ENCODE results near the gene CPNE1. TPM values are rescaled to one million over a fixed set of nuclear protein-coding genes. Genes with fewer than 3 reads are reported as not detected.

The CPNE1 gene
- total RNA-seq, 1 experiment from 2014 or later: 505 TPM

DNA sequence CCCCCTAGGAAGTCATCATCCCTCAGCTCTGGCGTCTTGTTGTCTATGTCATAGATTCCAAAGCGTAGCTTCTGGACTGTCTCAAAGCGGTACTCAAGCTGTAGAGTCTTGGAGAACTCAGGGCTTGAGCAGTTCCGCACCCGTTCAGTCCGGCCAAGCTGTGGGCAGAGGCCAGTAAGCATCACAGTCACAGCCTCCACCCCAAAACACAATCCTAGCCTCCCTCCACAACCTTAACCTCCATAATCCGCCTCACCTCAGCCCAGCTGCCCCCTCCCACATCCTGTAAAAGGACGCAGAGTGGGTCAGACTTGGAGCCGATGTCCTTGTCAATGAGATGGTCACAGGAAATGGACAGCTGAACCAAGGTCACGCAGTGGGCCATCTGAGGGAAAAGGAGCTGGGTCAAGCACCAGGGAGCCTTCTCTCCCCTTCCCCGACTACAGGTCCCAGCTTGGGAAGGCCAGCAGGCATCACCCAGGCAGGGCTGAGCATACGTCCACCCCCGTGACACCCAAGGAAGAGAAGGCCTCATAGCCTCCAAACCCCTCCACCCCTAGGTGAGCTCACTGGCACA lies 32.1 kb downstream of the CPNE1 start:
- Mint-ChIP-seq H3K4me1 (ENCODE audit: low read depth, unreplicated experiment) (peaks cover 9% of the 10 kb centered on the region), H3K4me3 (ENCODE audit: low read depth, unreplicated experiment) (no peak overlapping the region), H3K27me3 (ENCODE audit: unreplicated experiment) (no peaks in the 10 kb centered on the region), H3K9me3 (ENCODE audit: low read depth, unreplicated experiment) (no peaks in the 10 kb centered on the region), H3K36me3 (ENCODE audit: insufficient read depth, unreplicated experiment) (peaks cover 63% of the 10 kb centered on the region), H3K27ac (ENCODE audit: unreplicated experiment) (no peak overlapping the region)
- no TSS peak for BruUV-seq (replicated peaks)
- CTCF ChIA-PET: no interaction called here
- DNase-seq: no peak
- TF ChIP-seq, protein P1, sequence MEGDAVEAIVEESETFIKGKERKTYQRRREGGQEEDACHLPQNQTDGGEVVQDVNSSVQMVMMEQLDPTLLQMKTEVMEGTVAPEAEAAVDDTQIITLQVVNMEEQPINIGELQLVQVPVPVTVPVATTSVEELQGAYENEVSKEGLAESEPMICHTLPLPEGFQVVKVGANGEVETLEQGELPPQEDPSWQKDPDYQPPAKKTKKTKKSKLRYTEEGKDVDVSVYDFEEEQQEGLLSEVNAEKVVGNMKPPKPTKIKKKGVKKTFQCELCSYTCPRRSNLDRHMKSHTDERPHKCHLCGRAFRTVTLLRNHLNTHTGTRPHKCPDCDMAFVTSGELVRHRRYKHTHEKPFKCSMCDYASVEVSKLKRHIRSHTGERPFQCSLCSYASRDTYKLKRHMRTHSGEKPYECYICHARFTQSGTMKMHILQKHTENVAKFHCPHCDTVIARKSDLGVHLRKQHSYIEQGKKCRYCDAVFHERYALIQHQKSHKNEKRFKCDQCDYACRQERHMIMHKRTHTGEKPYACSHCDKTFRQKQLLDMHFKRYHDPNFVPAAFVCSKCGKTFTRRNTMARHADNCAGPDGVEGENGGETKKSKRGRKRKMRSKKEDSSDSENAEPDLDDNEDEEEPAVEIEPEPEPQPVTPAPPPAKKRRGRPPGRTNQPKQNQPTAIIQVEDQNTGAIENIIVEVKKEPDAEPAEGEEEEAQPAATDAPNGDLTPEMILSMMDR (IDR thresholded peaks at IDR 0.05; ENCODE audit: unreplicated experiment): no peak
- intact Hi-C loops (cut with micrococcal nuclease; ENCODE audit: unreplicated experiment): no loop called here

DNA sequence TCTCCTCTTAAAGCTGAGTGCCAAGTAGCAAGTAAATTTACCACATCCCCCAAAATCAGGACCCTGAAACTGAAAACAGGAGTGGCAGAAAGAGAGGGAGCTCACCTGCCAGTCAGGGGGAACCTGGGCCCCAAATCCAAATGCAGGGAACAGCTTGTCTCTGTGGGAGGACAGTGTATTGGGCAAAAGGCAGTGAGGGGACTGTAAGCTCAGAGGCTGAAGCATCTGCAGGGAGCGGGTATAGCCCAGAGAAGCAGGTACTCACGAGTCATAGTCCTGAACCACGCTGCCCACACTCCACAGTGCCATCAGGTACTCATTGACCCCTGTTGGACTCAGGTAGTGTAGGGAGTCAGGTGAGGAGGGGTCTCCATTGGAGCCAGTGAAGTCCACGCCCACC lies 34.1 kb downstream of the CPNE1 start:
- CTCF ChIA-PET: interaction anchor here (2.0 kb wide), 1 partner anchor 14 kb away, joined by 5 read pairs; no protein-coding TSS in a partner anchor
- peaks cover 83% of the 10 kb centered on the region for H3K36me3 Mint-ChIP-seq (ENCODE audit: insufficient read depth, unreplicated experiment)
- intact Hi-C loops (cut with micrococcal nuclease; ENCODE audit: unreplicated experiment): no loop called here
- H3K4me1 Mint-ChIP-seq (ENCODE audit: low read depth, unreplicated experiment): no peaks in the 10 kb centered on the region
- H3K9me3 Mint-ChIP-seq (ENCODE audit: low read depth, unreplicated experiment): no peaks in the 10 kb centered on the region
- H3K4me3 Mint-ChIP-seq (ENCODE audit: low read depth, unreplicated experiment): no peak overlapping the region
- no TSS peak for BruUV-seq (replicated peaks)
- TF ChIP-seq, protein P1 (IDR thresholded peaks at IDR 0.05; ENCODE audit: unreplicated experiment): no peak
- no peaks in the 10 kb centered on the region for H3K27me3 Mint-ChIP-seq (ENCODE audit: unreplicated experiment)
- DNase-seq: no peak
- H3K27ac Mint-ChIP-seq (ENCODE audit: unreplicated experiment): no peak overlapping the region

DNA sequence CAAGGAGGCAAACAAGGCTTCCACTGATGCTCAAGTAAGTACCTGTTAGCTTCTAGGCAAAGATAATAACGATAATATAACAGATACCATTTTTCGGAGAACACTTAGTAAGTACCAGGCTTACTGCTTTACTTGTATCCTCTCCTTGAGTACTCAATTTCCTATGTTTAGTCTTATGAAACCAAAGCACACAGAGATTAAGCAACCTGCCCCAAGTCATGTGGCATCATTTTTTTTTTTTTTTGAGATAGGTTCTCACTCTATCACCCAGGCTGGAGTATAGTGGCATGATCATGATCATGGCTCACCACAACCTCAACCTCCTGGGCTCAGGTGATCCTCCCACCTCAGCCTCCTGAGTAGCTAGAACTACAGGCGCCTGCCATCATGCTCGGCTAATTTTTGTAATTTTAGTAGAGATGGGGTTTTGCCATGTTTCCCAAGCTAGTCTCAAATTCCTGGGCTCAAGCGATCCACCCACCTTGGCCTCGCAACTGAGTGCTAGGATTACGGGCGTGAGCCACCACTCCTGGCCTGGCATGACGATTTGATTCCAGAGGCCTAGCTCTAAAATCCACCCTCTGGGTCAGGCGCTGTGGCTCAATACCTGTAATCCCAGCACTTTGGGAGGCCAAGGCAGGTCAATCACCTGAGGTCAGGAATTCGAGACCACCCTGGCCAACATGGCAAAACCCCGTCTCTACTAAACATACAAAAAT lies 35.1 kb downstream of the CPNE1 start:
- no TSS peak for BruUV-seq (replicated peaks)
- Mint-ChIP-seq H3K9me3 (ENCODE audit: low read depth, unreplicated experiment) (no peaks in the 10 kb centered on the region), H3K4me3 (ENCODE audit: low read depth, unreplicated experiment) (no peak overlapping the region), H3K4me1 (ENCODE audit: low read depth, unreplicated experiment) (no peaks in the 10 kb centered on the region), H3K27me3 (ENCODE audit: unreplicated experiment) (no peaks in the 10 kb centered on the region), H3K36me3 (ENCODE audit: insufficient read depth, unreplicated experiment) (peaks cover 85% of the 10 kb centered on the region), H3K27ac (ENCODE audit: unreplicated experiment) (no peak overlapping the region)
- intact Hi-C loops (cut with micrococcal nuclease; ENCODE audit: unreplicated experiment): no loop called here
- DNase-seq: no peak
- CTCF ChIA-PET: interaction anchor here (0.7 to 2.0 kb wide), 4 partner anchors 10 to 25 kb away, joined by 3 to 5 read pairs (median 3); no protein-coding TSS in a partner anchor
- TF ChIP-seq, protein P1 (IDR thresholded peaks at IDR 0.05; ENCODE audit: unreplicated experiment): no peak

DNA sequence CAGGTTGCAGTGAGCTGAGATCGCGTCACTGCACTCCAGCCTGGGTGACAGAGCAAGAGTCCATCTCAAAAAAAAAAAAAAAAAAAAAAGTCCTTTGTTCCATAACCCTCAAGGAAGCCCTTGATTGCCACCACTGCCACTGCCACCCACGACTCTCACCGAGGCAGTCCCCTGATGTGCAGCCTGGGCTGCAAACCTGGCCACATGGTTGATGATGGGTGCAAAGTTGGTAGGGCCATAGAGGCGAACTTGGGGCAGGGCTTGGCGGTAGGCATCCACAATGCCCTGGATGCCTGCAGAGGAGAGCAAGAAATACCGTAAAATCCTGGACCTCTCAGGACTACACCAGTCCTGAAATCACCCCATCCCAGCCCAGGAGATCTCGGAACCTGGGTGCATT lies 37.6 kb downstream of the CPNE1 start:
- intact Hi-C loops (cut with micrococcal nuclease; ENCODE audit: unreplicated experiment): no loop called here
- BruUV-seq (replicated peaks): no TSS peak
- CTCF ChIA-PET: no interaction called here
- Mint-ChIP-seq H3K4me1 (ENCODE audit: low read depth, unreplicated experiment) (no peaks in the 10 kb centered on the region), H3K4me3 (ENCODE audit: low read depth, unreplicated experiment) (no peak overlapping the region), H3K9me3 (ENCODE audit: low read depth, unreplicated experiment) (no peaks in the 10 kb centered on the region), H3K27ac (ENCODE audit: unreplicated experiment) (no peak overlapping the region), H3K36me3 (ENCODE audit: insufficient read depth, unreplicated experiment) (peaks cover 80% of the 10 kb centered on the region), H3K27me3 (ENCODE audit: unreplicated experiment) (no peaks in the 10 kb centered on the region)
- TF ChIP-seq, protein P1 (IDR thresholded peaks at IDR 0.05; ENCODE audit: unreplicated experiment): no peak
- no peak for DNase-seq

Data from Calu3 (cell line).